SK-N-SH (cell line): ENCODE data around the gene ELK1. TPM values are rescaled to one million over a fixed set of nuclear protein-coding genes. Genes with fewer than 3 reads are reported as not detected.

ENCODE experiments used
- CTCF ChIA-PET: fragments of 300-600, 350-600 bp; formaldehyde crosslinking; extraction: SDS; loops from one replicate; lab custom pipeline; 2021; lab: Yijun Ruan, JAX
- POLR2A ChIA-PET: fragments of 350-600 bp; sonication (Branson Sonifier 250); formaldehyde crosslinking; extraction: SDS; loops from one replicate; lab custom pipeline; 2020; ENCODE audit warnings: antibody characterized with exemption, inconsistent platforms; lab: Yijun Ruan, JAX
- DNase-seq: peaks from one replicate; pipeline ENCODE4 v3.0.0; 2012
- H2AFZ ChIP-seq: fragments of 200-600 bp; sonication (generic); 2 replicates; pipeline ENCODE4 v1.8.1; 2016; ENCODE audit warnings: antibody characterized with exemption, mild to moderate bottlenecking, low read depth
- H3F3A ChIP-seq: fragments of 200-600 bp; sonication (generic); replicated peaks from 2 replicates; pipeline ENCODE3; 2016; ENCODE audit warnings: antibody characterized with exemption, mild to moderate bottlenecking; ENCODE audit not compliant: insufficient read depth
- H3K27ac ChIP-seq, 2 experiments: fragments of 200-500 bp in 1 of 2; fragments of 200-600 bp in 1 of 2; sonication (Bioruptor generic) in 1 of 2; sonication (generic), shearing (Covaris generic) in 1 of 2; 2 replicates each; pipeline versions ENCODE4 v1.5.1 to v1.6.1; 2014 to 2016; ENCODE audit warnings: low read depth in 2 of 2, inconsistent platforms in 1 of 2, low read length in 1 of 2, mild to moderate bottlenecking in 1 of 2, mixed read lengths in 1 of 2
- H3K27me3 ChIP-seq: fragments of 200-600 bp; sonication (generic), shearing (Covaris generic); 2 replicates; pipeline ENCODE4 v1.6.1; 2016; ENCODE audit warnings: mixed run types; ENCODE audit not compliant: insufficient read depth
- H3K36me3 ChIP-seq, 2 experiments: fragments of 200-500 bp in 1 of 2; fragments of 200-600 bp in 1 of 2; sonication (Bioruptor generic) in 1 of 2; sonication (generic) in 1 of 2; replicated peaks in 1 of 2; 2 replicates each; pipeline versions ENCODE3 to v1.5.1; 2014 to 2016; ENCODE audit warnings: low read length in 1 of 2, mild to moderate bottlenecking in 1 of 2; ENCODE audit not compliant: insufficient read depth in 2 of 2, control insufficient read depth in 1 of 2
- H3K4me1 ChIP-seq, 2 experiments: fragments of 200-500 bp in 1 of 2; fragments of 200-600 bp in 1 of 2; sonication (Bioruptor generic) in 1 of 2; sonication (generic), shearing (Covaris generic) in 1 of 2; 2 replicates each; pipeline versions ENCODE4 v1.5.1 to v1.6.1; 2014 to 2016; ENCODE audit warnings: low read depth in 1 of 2, low read length in 1 of 2, mixed run types in 1 of 2; ENCODE audit not compliant: insufficient read depth in 2 of 2, control insufficient read depth in 1 of 2
- H3K4me2 ChIP-seq: fragments of 200-600 bp; sonication (generic), shearing (Covaris generic); 2 replicates; pipeline ENCODE4 v1.6.1; 2017; ENCODE audit warnings: mixed run types
- H3K4me3 ChIP-seq, 2 experiments: fragments of 200-500 bp in 1 of 2; fragments of 200-600 bp in 1 of 2; sonication (Bioruptor generic) in 1 of 2; sonication (generic), shearing (Covaris generic) in 1 of 2; 2 replicates each; pipeline versions ENCODE4 v1.5.1 to v1.8.1; 2014 to 2016; ENCODE audit warnings: low read depth in 2 of 2, inconsistent platforms in 1 of 2, low read length in 1 of 2, mild to moderate bottlenecking in 1 of 2, mixed read lengths in 1 of 2, moderate library complexity in 1 of 2
- H3K79me2 ChIP-seq: fragments of 200-600 bp; sonication (generic); 2 replicates; pipeline ENCODE4 v1.8.1; 2017; ENCODE audit warnings: mild to moderate bottlenecking; ENCODE audit not compliant: insufficient read depth
- H3K9ac ChIP-seq: fragments of 200-600 bp; sonication (generic); 2 replicates; pipeline ENCODE4 v1.6.1; 2017; ENCODE audit warnings: mixed run types
- H3K9me2 ChIP-seq: fragments of 200-600 bp; sonication (generic); 2 replicates; pipeline ENCODE4 v1.6.1; 2017; ENCODE audit warnings: mixed run types
- H3K9me3 ChIP-seq: fragments of 200-600 bp; sonication (generic); 2 replicates; pipeline ENCODE4 v1.6.1; 2017; ENCODE audit warnings: mixed run types, mild to moderate bottlenecking, moderate library complexity
- H4K20me1 ChIP-seq: fragments of 200-600 bp; sonication (generic); 2 replicates; pipeline ENCODE4 v1.6.1; 2017; ENCODE audit warnings: mild to moderate bottlenecking, mixed run types; ENCODE audit not compliant: insufficient read depth
- ELF1 ChIP-seq: IDR thresholded peaks from 2 replicates; pipeline ENCODE4 v1.4.0; 2012
- EP300 ChIP-seq, 2 experiments: IDR thresholded peaks; 2 replicates each; pipeline versions ENCODE4 v1.4.0 to v1.6.1; 2012; ENCODE audit warnings: borderline replicate concordance in 1 of 2, low read depth in 1 of 2, low read length in 1 of 2
- FOSL2 ChIP-seq: IDR thresholded peaks from 2 replicates; pipeline ENCODE4 v1.4.0; 2012; ENCODE audit warnings: low read depth, mild to moderate bottlenecking, moderate library complexity, borderline replicate concordance
- FOXJ3 ChIP-seq: sonication (generic); formaldehyde crosslinking; IDR thresholded peaks from 2 replicates; pipeline ENCODE4 v1.5.1; 2020; ENCODE audit warnings: mild to moderate bottlenecking, missing genetic modification reagents
- FOXM1 ChIP-seq: IDR thresholded peaks from 2 replicates; pipeline ENCODE4 v1.4.0; 2012; ENCODE audit warnings: low read depth, mild to moderate bottlenecking
- GABPA ChIP-seq: IDR thresholded peaks from 2 replicates; pipeline ENCODE4 v1.4.0; 2012; ENCODE audit warnings: low read depth, mild to moderate bottlenecking
- IRF3 ChIP-seq: fragments of 150-350 bp; IDR thresholded peaks from 2 replicates; pipeline ENCODE4 v1.6.1; 2016; ENCODE audit warnings: mild to moderate bottlenecking, low read depth, low read length
- MEF2A ChIP-seq: IDR thresholded peaks from 2 replicates; pipeline ENCODE4 v1.4.0; 2012; ENCODE audit warnings: low read depth, borderline replicate concordance
- NRF1 ChIP-seq: IDR thresholded peaks from 2 replicates; pipeline ENCODE4 v1.6.1; 2012; ENCODE audit warnings: low read depth, mild to moderate bottlenecking, low read length
- PBX3 ChIP-seq: IDR thresholded peaks from 2 replicates; pipeline ENCODE4; 2012
- POLR2AphosphoS5 ChIP-seq: IDR thresholded peaks from 2 replicates; pipeline ENCODE4 v1.6.1; 2012; ENCODE audit warnings: low read depth, low read length
- RAD21 ChIP-seq: IDR thresholded peaks from 2 replicates; pipeline ENCODE4 v1.6.1; 2012; ENCODE audit warnings: mild to moderate bottlenecking, low read length
- RCOR1 ChIP-seq: fragments of 150-350 bp; IDR thresholded peaks from 2 replicates; pipeline ENCODE4 v1.6.1; 2017; ENCODE audit warnings: antibody characterized with exemption, low read length
- REST ChIP-seq: IDR thresholded peaks from 2 replicates; pipeline ENCODE4 v1.6.1; 2012; ENCODE audit warnings: mild to moderate bottlenecking, low read depth, low read length, moderate library complexity
- TEAD4 ChIP-seq: IDR thresholded peaks from 2 replicates; pipeline ENCODE4 v1.4.0; 2012; ENCODE audit warnings: mild to moderate bottlenecking, borderline replicate concordance; ENCODE audit not compliant: insufficient read depth
- USF1 ChIP-seq: IDR thresholded peaks from 2 replicates; pipeline ENCODE4 v1.4.0; 2012; ENCODE audit warnings: low read depth, borderline replicate concordance
- ZBTB33 ChIP-seq: IDR thresholded peaks from 2 replicates; pipeline ENCODE4 v1.4.0; 2012; ENCODE audit warnings: low read depth, borderline replicate concordance
- WGBS: methylation state at CpG from one replicate; pipeline ENCODE4 v1.1.6; 2017; ENCODE audit warnings: low lambda C conversion rate; 5-methylcytosine and 5-hydroxymethylcytosine counted together
- polyA plus RNA-seq, 3 experiments: library from polyadenylated mRNA; depleted of rRNA; stranded (reverse); fragments of >200 nt; gene quantifications; 2 replicates each; pipeline ENCODE4 v1.2.3, GENCODE V29; 2012
- TF ChIP-seq, protein P1 (sequence below): fragments of 150-350 bp; IDR thresholded peaks from 2 replicates; pipeline ENCODE4 v1.6.1; 2017; ENCODE audit warnings: antibody characterized with exemption, low read length, low read depth, borderline replicate concordance

The ELK1 gene, protein sequence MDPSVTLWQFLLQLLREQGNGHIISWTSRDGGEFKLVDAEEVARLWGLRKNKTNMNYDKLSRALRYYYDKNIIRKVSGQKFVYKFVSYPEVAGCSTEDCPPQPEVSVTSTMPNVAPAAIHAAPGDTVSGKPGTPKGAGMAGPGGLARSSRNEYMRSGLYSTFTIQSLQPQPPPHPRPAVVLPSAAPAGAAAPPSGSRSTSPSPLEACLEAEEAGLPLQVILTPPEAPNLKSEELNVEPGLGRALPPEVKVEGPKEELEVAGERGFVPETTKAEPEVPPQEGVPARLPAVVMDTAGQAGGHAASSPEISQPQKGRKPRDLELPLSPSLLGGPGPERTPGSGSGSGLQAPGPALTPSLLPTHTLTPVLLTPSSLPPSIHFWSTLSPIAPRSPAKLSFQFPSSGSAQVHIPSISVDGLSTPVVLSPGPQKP
- 14.6 and 17.0 TPM in 2 replicates for polyA plus RNA-seq (2012; rRNA removed)
- 9.2 and 13.9 TPM in 2 replicates for polyA plus RNA-seq (2012; cell fraction: cytosol; rRNA removed)
- 9.0 and 9.3 TPM in 2 replicates for polyA plus RNA-seq (2012; cell fraction: nucleus; rRNA removed)

- peak within 1 kb of the TSS; percentile 71 for H3K4me2 ChIP-seq
- peaks cover 14% of the 10 kb centered on the region; the same call in 1 of the 2 replicates for H3K79me2 ChIP-seq
- WGBS = 18% methylated on average over 29 of the region's 65 CpGs
- CTCF ChIA-PET = interaction anchor here (0.8 kb wide), 1 partner anchor 14 kb away, joined by 4 read pairs; no protein-coding TSS in a partner anchor
- no peaks in the 10 kb centered on the region for H3K9me2 ChIP-seq
- H4K20me1 ChIP-seq = no peaks in the 10 kb centered on the region
- peak within 1 kb of the TSS; percentile 63 to 67 for H3K4me3 ChIP-seq
- H3K27ac ChIP-seq = peak within 1 kb of the TSS; percentile 51 to 60
- H3K27me3 ChIP-seq = peaks cover 9% of the 10 kb centered on the region; the same call in 1 of the 2 replicates
- peaks cover 3 to 10% of the 10 kb centered on the region in 2 experiments for H3K36me3 ChIP-seq
- POLR2A ChIA-PET = interaction anchor here (1.2 kb wide), 1 partner anchor 27 kb away, joined by 4 read pairs; no protein-coding TSS in a partner anchor
- H3K9me3 ChIP-seq = no peaks in the 10 kb centered on the region
- H3K9ac ChIP-seq = peak within 1 kb of the TSS; percentile 81
- H3F3A ChIP-seq = no peaks in the 10 kb centered on the region
- 0 out of 2 replicates have a peak within 1 kb of the TSS, but pooled peaks have one; percentile 29 for H2AFZ ChIP-seq
- peaks cover 4 to 8% of the 10 kb centered on the region in 2 experiments; a peak in 1 of 4 replicates for H3K4me1 ChIP-seq
- peak; percentile 89 for DNase-seq
- no peak for TF ChIP-seq TEAD4
- no peak for TF ChIP-seq RAD21
- no peak for TF ChIP-seq EP300 (IDR thresholded peaks at IDR 0.05; ENCODE audit: borderline replicate concordance in 1 of 2, low read depth in 1 of 2, low read length in 1 of 2)
- no peak; the same call in 1 of the 2 replicates for TF ChIP-seq ELF1
- TF ChIP-seq RCOR1 = no peak
- TF ChIP-seq FOXJ3 (CRISPR knock-in tag) = no peak
- no peak for TF ChIP-seq NRF1
- 0 out of 2 replicates have a peak, but pooled peaks have one; percentile 28 for TF ChIP-seq POLR2AphosphoS5
- no peak for TF ChIP-seq FOXM1
- peak; percentile 32 for TF ChIP-seq IRF3
- TF ChIP-seq FOSL2 = no peak
- TF ChIP-seq, protein P1, sequence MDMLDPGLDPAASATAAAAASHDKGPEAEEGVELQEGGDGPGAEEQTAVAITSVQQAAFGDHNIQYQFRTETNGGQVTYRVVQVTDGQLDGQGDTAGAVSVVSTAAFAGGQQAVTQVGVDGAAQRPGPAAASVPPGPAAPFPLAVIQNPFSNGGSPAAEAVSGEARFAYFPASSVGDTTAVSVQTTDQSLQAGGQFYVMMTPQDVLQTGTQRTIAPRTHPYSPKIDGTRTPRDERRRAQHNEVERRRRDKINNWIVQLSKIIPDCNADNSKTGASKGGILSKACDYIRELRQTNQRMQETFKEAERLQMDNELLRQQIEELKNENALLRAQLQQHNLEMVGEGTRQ = 0 out of 2 replicates have a peak, but pooled peaks have one; percentile 33
- no peak for TF ChIP-seq GABPA
- peak; percentile 90 for TF ChIP-seq PBX3
- peak; percentile 87 for TF ChIP-seq USF1
- no peak for TF ChIP-seq REST
- TF ChIP-seq MEF2A = no peak
- no peak for TF ChIP-seq ZBTB33
These were observed at the start of gene ELK1 for GRCh38 chrX:47650164-47651042. Gene ELK1 (minus strand): TSS chrX:47650563. CDS start chrX:47641441, 9,122 bp downstream.
